Measurements from ENCODE around the gene RIMBP2.

DNA sequence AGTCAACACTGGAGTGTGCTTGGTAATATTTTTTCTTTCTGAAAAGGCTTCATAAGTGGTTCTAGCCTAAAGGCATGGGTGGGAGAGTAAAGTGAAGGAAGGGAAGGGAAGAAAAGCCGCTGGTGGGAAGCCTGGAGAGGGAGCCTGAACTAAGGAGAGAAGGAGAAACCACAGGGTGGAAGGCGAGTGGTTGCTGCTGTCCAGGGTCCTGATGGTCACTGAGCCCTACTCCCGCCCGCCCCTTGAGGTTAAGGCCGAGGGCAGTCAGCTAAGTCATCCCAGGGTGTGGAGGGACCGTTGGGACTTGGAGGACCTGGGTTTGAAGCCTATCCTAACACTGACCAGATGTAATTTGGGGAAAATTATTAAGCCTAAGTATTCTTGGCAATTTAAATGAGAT, 189.3 kb downstream of the RIMBP2 start:
- TF ChIP-seq, protein P1, sequence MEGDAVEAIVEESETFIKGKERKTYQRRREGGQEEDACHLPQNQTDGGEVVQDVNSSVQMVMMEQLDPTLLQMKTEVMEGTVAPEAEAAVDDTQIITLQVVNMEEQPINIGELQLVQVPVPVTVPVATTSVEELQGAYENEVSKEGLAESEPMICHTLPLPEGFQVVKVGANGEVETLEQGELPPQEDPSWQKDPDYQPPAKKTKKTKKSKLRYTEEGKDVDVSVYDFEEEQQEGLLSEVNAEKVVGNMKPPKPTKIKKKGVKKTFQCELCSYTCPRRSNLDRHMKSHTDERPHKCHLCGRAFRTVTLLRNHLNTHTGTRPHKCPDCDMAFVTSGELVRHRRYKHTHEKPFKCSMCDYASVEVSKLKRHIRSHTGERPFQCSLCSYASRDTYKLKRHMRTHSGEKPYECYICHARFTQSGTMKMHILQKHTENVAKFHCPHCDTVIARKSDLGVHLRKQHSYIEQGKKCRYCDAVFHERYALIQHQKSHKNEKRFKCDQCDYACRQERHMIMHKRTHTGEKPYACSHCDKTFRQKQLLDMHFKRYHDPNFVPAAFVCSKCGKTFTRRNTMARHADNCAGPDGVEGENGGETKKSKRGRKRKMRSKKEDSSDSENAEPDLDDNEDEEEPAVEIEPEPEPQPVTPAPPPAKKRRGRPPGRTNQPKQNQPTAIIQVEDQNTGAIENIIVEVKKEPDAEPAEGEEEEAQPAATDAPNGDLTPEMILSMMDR (optimal IDR thresholded peaks at IDR 0.05 in 1 of 3, IDR thresholded peaks at IDR 0.05 in 1 of 3, conservative IDR thresholded peaks at IDR 0.05 in 1 of 3; ENCODE audit: extremely low read depth in 1 of 3, insufficient read depth in 2 of 3, low read length in 3 of 3): no peak
- no peak for TF ChIP-seq EZH2 (IDR thresholded peaks at IDR 0.05; ENCODE audit: low read length)
